ENCODE data around the gene MCHR2.

GRCh38 chr6:99951016-99951805, 42.8 kb downstream of the MCHR2 start:
- no peak for TF ChIP-seq ELK1 (IDR thresholded peaks at IDR 0.05; ENCODE audit: low read depth, low read length)
- no peak for TF ChIP-seq CTCF (IDR thresholded peaks at IDR 0.05)
- no peak for TF ChIP-seq ZFP36 (IDR thresholded peaks at IDR 0.05; ENCODE audit: borderline replicate concordance, partially characterized antibody)
- TF ChIP-seq HMGXB4 (CRISPR knock-in tag; IDR thresholded peaks at IDR 0.05; ENCODE audit: borderline replicate concordance): no peak
